IPS-18c (cell line): ENCODE measurements around the gene HAGHL.
"Not testable (repeated sequence)": the region's sequence is repeated elsewhere in the genome, so short reads cannot be mapped to it uniquely, and the experiment has no call there.

Experiments used
- H3K4me3 ChIP-seq: 2 replicates; pipeline ENCODE4 v1.7.0; 2013; ENCODE audit warnings: low read depth, mild to moderate bottlenecking, low read length, moderate library complexity; ENCODE audit not compliant: insufficient read depth
- H3K9me3 ChIP-seq: one replicate; pipeline ENCODE4 v1.6.1; 2013; ENCODE audit warnings: mild to moderate bottlenecking, low read length, moderate library complexity; ENCODE audit not compliant: control insufficient read depth, insufficient read depth

HAGHL gene

DNA sequence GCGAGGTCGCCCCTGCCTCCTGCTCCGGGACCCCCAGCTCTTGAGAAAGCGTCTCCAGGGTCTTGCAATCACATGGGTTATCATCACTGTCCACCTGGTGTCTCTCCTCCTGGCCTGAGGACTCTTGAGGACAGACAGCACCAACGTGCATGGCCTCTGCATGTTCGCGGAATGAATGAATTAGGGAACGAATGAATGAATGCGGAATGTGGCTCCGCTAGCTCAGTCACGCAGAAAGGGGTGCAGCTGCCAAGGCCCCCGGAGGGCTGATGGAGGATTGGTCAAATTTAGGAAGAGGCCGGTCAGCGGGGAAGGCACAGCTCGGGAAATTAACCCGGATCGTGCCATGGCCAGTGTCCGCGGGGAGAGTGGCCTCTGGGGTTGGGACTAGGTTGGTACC is 24.6 kb upstream of the HAGHL start:
- no peaks in the 10 kb centered on the region for H3K9me3 ChIP-seq
- no peak overlapping the region for H3K4me3 ChIP-seq

DNA sequence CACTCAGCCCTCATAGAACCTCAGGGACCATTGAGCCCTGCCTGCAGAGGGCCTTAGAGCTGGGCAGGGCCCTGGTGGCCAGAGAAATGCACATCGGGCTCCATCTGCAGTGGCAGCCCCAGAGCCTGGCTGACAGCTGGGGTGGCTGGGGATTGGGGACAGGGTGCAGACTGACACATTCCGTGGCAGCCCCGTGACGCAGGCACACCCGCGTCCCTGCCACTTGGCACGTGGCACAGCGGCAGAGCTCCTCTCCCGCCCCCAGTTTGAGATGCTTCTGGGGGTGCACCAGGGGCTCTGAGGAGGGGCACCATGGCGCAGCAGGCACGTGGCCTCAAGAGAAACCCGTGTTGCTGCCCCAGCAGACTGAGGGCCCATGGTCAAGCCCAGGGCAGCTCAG is 23.5 kb upstream of the HAGHL start:
- H3K4me3 ChIP-seq: no peak overlapping the region
- H3K9me3 ChIP-seq: no peaks in the 10 kb centered on the region

DNA sequence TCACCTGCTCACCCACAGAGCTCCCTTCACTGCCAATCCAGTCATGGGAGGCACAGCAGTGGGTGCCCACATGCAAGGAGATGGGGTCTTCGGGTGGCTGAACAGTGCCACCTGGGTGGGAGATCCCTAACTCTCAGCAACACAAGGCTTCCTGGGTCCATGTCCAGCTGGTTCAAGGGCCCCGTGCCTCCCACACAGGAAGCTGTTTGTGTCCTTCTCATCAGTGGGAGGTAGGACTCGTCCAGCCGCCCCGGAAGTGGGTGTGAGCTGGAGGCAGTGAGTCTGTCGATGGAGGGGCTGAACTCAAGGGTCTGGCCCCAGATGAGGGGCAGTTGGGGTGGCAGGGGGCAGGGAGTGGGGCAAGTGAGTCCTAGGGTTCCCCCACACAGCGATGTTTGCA is 22.9 kb upstream of the HAGHL start:
- Histone ChIP-seq H3K4me3 (no peak overlapping the region), H3K9me3 (no peaks in the 10 kb centered on the region)

DNA sequence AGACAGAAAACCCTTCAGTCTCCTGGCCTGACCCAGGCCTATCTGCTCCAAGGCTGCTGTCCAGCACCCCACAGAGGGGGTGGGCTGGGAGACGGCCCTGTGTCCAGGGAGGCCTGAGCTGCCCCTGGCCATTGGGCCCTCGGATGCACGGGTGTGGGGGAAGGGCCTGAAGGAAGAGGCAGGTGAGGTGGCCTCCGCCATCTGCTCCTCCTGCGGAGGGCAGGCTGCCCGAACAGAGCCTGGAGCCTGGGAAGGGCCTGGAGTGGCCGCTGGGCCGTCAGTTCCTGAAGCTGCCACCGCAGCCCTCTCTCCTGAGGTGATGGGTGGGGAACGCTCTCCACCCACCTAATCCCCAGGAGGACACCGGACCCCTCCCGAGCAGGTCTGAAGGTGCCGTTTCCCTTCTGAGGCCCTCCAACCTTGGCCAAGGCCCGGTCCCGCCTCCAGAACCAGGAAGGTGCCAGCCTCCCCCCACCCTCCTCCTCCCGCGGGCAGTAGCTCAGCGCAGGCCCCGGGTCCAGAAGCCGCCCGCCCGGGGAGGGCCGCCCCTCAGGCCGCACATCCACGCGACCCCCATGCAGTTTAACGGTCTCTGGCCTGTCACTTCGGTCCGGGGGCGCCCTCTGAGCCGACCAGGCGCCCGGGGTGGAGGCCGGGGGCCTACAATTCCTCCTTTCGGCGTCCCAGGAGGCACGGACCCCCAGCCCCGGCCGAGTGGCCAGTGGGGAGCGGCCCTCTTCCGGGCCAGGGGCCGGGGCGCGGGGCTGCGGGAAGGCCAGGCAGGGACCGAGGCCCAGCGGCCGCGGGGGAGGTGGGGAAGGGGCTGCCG is 22.1 kb upstream of the HAGHL start:
- H3K4me3 ChIP-seq: peak overlapping the region; percentile 34; the same call in 1 of the 2 replicates

DNA sequence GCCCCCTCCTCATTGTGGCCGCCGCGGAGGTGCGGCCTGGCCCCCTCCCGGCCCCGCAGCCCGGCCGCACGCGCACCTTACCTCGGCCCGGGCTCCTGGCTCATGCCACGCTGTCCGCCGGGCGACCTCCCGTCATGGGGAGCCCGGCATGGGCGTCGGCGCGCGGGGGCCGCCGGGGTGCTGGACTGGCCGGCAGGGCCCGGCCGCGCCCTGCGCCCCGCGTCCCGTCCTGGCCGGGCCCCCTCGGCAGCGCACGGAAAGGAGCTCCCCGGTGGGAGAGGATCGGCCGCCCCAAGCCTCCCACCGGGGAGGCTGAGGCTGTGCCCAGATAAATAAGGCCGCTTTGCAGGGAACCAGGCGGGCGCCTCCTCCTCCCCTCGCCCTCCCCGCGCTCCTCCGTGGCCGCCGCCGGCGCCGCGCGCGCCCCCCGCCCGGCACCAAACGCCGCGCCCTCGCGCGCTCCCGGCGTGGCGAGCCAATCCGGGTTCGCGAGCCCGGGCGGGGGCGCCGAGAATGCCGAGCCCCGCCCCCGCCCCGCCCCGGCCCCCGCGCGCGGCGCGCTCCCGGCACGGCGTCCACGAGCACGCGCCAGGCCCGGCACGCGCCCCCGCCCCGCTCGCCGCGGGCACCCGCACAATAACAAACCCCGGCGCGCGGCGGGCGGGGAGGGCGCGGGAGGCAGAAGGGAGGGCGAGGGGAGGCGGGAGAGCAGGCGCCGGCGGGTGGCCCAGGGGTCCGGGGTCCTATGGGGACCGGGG is 21.3 kb upstream of the HAGHL start, which contains the start of gene FBXL16:
TSS of gene FBXL16 (minus strand) at position 371 of the 758 bp plus-strand sequence. CDS start 8,396 bp downstream, outside the sequence.
- Histone ChIP-seq H3K4me3 (peak within 1 kb of the TSS; percentile 50), H3K9me3 (no peaks in the 10 kb centered on the region)

More for the DNA sequence above, 22.1 kb upstream of the HAGHL start:
- H3K9me3 ChIP-seq: no peaks in the 10 kb centered on the region

DNA sequence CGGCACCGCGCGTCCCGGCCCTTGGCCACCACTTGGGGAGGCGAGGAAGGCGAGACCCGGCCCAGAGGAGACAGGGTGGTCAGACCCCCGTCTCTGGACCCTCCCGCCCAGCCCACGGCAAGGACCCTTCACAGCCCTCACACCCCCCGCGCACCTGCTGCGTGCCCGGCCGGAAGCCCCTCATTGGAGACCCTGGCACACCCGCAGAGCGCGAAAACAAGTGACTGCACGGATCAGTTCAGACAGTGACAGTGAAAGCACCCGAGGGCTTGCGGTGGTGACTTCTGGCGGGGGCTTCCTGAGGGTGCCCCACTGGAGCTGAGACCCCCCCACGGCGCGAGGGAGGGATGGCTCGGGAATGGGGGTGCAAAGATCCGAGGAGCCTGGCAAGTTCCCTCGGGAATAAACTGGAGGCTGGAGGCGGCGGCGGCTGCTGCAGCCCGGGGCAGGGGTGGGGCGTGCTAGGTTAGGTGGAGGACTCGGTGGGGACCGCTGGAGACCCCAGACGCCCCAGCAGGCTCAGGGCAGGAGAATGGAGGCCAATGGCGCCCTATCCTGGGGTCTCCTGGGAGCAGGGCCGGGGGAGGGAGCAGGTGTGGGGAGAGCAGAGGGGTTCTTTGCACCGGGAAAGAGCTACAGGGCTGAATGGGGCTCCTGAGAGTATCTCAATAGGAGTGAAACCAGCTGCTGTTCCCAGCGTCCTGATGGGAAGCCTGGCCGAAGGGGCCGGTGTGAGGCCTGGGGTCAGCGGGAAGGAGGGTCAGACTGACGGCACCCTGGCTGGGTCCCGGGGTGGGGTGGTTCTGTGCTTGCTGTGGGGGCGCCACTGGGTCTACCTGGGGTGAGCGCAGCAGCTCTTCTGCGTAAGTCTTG is 20.5 kb upstream of the HAGHL start:
- no peaks in the 10 kb centered on the region for H3K9me3 ChIP-seq
- peak overlapping the region; percentile 50 for H3K4me3 ChIP-seq

DNA sequence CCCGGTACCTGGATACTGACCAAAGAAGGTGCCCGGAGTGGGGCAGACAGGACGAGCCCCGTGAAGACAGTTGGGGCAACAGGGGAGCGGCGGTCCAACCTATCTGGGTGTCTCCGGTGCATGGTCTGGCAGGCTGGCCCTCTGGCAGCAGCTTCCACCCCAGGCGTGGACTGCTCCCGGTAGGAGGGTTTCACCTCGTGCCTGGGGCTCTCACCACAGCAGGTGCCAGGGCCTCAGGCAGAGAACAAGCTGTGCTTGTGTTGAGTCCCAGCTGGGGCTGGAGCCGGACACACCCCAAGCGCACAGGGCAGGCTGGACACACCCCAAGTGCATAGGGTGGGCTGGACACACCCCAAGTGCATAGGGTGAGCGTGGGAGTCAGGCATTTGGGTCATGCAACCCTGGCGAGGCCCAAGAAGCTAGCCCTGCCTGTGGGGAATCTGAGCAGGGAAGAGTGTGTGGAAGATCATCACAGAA is 19.8 kb upstream of the HAGHL start:
- Histone ChIP-seq H3K9me3 (no peaks in the 10 kb centered on the region), H3K4me3 (peak overlapping the region; percentile 50)

DNA sequence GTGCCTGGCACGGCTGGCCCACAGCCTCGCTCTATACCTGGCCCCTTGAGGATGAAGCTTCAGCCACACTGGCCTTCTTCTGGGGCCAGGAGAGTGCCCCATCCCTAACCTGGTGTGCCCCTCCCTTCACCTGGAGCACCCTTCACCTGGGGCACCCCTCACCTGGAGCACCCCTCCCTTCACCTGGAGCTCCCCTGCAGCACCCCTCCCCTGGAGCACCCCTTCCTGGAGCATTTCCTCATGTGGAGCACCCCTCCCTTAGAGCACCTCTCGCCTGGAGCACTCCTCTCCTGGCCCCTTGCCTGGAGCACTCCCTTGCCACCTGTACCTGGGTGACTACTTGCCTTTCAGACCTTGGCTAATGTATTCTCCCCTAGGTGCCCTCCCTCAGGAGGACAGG is 18.9 kb upstream of the HAGHL start:
- Histone ChIP-seq H3K9me3 (no peaks in the 10 kb centered on the region), H3K4me3 (no peak overlapping the region)

DNA sequence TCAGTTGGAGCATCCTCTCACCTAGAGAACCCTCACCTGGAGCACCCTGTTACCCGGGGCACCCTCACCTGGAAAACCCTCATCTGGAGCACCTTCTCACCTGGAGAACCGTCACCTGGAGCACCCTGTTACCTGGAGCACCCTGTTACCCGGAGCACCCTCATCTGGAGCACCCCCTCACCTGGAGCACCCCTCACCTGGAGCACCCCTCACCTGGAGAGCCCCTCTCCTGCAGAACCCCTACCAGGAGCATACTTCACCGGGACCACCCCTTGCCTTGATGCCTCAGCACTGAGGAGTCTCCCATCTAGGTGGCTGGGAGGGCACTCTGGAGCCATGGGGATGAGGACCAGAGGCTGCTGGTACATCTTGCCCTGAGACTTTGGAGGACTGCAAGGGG is 17.9 kb upstream of the HAGHL start:
- H3K9me3 ChIP-seq: no peaks in the 10 kb centered on the region

DNA sequence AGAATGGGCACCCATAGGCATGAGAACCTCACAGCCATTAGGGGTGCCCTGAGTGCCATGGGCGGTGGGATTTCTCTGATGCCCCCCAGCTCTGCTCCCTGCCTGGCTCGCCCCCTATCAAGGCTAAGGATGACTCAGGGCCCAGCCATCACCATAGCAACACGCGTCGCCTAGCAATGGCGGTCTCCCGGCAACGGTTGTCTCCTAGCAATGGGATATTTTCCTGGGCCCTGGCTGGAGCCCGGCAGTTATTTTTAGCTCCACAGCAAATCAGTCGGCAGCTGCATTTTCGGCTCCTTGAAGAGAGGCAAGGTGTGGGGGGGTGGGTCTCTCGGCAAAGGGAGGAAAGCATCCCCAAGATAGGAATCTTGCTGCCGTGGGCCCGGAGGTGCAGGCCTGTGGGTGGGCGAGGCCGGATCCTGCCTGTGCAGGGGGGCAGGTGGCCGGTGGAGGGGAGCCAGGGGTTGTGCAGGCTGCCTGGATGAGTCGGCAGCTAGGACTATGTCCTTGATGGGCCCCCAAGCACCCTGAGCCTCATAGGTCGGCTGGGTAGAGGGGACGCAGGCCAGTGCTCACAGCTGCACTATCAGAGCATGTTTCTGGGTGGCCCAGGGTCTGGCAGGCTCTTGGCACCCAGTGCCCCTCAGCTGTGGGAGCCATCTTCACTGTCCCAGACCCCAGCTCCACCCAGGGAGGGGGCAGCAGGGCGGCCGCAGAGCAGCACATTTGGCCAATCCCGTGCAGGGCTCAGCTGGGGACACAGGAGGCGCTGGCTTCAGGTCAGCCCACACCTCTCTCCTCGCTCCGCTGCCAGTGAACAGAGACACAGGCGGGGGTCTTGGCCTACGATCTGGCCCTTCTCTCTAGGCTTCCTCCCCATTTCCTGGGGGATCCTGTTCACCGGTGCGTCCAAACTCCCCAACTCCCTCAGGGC is 17.1 kb upstream of the HAGHL start:
- H3K4me3 ChIP-seq: no peak overlapping the region
- H3K9me3 ChIP-seq: no peaks in the 10 kb centered on the region

More for the DNA sequence above, 17.9 kb upstream of the HAGHL start:
- H3K4me3 ChIP-seq: no peak overlapping the region

DNA sequence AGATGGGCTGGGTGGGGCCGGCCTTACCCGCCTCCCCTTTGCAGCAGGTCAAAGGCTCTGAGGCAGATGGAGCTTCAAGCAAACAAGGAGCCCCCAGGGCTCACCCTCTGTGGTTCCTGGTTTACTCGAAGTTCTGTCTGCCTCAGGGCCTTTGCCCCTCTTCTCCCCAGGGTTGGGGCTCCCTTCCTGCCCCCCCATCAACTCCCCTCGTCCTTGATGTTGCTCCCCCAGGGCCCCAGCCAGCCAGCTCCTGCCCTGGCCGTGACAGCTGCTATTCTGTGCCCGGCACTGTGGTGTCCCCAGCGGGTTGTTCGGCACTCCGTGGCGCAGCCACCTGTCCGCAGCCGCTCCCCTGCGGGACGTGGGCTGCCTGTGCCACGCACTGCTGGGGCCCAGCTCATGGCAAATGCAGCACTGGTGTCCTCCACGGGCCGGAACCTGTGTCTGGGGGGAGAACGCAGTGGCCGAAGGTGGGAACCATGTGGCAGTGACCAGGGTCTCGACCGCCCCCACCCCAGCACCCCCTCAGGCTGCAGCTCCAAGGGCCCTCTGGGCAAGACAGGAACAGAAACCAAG is 16.3 kb upstream of the HAGHL start:
- no peaks in the 10 kb centered on the region for H3K9me3 ChIP-seq

DNA sequence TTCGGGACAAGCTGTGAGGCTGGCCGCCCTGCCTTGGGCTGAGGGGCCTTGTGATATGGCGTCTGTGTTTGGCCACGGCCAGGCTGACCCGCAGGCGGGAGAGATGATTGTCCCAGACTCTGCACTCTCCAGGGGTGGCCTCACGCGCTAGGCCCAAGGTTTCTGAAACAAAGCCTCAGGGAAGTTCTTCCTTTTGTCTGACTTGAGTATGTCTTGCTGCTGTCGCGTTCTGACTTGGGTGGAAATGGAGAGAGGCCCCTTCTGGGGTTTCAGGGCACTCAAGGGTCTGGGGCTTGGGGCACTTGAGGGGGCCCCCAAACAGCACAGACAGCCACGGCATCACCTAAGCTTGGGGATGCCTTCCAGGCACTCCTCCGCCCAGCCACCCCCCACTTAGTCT is 15.8 kb upstream of the HAGHL start:
- Histone ChIP-seq H3K9me3 (no peaks in the 10 kb centered on the region), H3K4me3 (no peak overlapping the region)

More for the DNA sequence above, 16.3 kb upstream of the HAGHL start:
- H3K4me3 ChIP-seq: no peak overlapping the region

DNA sequence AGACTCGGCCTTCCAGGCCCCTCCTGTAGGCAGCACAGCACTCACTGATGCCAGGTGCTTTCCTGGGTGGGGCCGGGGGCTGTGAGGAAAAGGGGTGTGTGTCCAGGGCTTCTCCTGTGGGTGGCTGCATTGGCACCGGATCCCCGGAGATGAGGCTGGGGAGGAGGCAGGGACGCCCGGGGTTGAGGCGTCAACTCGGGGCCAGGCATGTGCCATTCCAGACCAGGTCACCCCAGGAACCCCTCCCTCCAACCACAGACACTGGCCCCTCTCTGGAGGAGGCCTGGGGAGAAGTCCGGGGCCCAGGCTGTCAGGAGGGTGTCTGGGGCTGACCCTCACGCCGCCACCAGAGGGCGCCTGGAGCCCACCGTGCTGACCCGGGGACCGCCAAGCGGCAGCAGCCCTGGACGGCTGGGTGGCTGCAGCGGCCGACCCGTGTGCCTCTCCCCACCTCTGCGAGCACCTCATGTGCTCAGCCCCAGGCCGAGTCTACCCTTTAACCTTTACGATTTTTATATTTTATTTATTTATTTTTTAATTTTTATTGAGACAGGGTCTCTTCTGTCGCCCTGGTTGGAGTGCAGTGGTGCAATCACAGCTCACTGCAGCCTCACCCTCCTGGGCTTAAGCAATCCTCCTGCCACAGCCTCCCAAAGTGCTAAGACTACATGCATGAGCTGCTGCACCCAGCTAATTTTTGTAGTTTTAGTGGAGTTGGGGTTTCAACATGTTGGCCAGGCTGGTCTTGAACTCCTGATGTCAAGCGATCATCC is 15.2 kb upstream of the HAGHL start:
- Histone ChIP-seq H3K4me3 (no peak overlapping the region), H3K9me3 (no peaks in the 10 kb centered on the region)

DNA sequence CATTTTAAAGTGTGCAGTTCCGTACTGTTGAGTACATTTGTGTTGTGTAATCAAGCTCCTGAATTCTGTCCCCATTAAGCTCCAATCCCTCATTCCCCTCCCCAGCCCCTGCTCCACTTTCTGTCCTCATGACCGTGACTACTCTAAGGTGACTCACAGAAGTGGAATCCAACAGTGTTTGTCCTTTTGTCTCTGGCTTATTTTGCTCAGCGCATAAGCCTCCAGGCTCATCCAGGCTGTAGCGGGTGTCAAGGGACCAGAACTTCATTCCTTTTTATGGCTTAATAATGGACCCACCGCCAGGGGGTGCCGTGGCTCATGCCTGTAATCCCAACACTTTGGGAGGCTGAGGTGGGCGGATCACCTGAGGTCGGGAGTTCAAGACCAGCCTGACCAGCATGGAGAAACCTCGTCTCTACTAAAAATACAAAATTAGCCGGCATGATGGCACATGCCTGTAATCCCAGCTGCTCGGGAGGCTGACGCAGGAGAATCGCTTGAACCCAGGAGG is 14.1 kb upstream of the HAGHL start:
- H3K4me3 ChIP-seq, H3K9me3 ChIP-seq: not testable (repeated sequence)

DNA sequence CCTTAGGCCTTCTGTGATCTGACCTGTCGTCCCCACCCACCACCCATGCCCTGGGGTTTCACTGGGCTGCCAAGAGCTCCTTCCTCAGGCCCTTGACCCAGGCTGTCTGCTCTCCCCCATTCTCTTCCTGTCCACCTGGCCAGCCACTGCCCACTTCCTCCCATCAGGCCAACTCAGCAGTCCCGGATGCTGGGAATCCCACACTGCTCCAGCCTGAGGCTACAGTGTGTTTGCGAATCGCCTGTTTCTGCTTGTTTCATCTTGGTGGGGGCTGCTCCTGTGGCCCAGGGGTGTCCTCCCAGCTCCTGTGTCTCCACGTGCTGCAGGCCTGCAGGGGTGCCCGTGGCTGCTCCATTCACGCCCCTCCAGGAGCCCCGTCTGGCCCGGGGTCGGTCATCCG is 12.8 kb upstream of the HAGHL start:
- Histone ChIP-seq H3K9me3 (no peaks in the 10 kb centered on the region), H3K4me3 (no peak overlapping the region; the same call in 1 of the 2 replicates)
